ENCODE data around the gene PFN3.
A peak's percentile ranks its signal among the peaks of the same experiment; 100 is the strongest.

Gene PFN3

GRCh38 chr5:177399997-177400868 lies at the start of gene PFN3:
PFN3 (minus strand) TSS chr5:177400661; CDS start chr5:177400576, 85 bp downstream.
- no peak for DNase-seq (ENCODE audit: low read depth in 3 of 3)

- no peak for DNase-seq (ENCODE audit: low read depth in 3 of 3)
Measured at GRCh38 chr5:177449140-177450061, 48.9 kb upstream of the PFN3 start.

GRCh38 chr5:177448244-177448950 lies 47.9 kb upstream of the PFN3 start:
- no peak for DNase-seq (ENCODE audit: low read depth in 3 of 3)

- no peak for DNase-seq (ENCODE audit: low read depth in 3 of 3)
Measured at GRCh38 chr5:177447611-177448243, 47.3 kb upstream of the PFN3 start.

- DNase-seq (ENCODE audit: low read depth in 3 of 3), result peak in 1 of 3 experiments; percentile 46
Measured at GRCh38 chr5:177447066-177447610, 46.7 kb upstream of the PFN3 start.

- peak; percentile 40 to 64 (median 60) for DNase-seq (ENCODE audit: low read depth in 3 of 3)
Measured at GRCh38 chr5:177446200-177447065, 46.0 kb upstream of the PFN3 start, which contains the start of gene PRR7. PRR7 (plus strand) TSS chr5:177446814; CDS start chr5:177455068, 8,254 bp downstream.

GRCh38 chr5:177445917-177446199 lies 45.4 kb upstream of the PFN3 start:
- no peak for DNase-seq (ENCODE audit: low read depth in 3 of 3)

GRCh38 chr5:177445052-177445916 lies 44.8 kb upstream of the PFN3 start:
- DNase-seq (ENCODE audit: low read depth in 3 of 3), result no peak

GRCh38 chr5:177444106-177445051 lies 43.9 kb upstream of the PFN3 start:
- DNase-seq (ENCODE audit: low read depth in 3 of 3), result no peak

GRCh38 chr5:177443144-177443983 lies 42.9 kb upstream of the PFN3 start:
- DNase-seq (ENCODE audit: low read depth in 3 of 3), result no peak

GRCh38 chr5:177442066-177442826 lies 41.8 kb upstream of the PFN3 start:
- no peak for DNase-seq (ENCODE audit: low read depth in 3 of 3)

GRCh38 chr5:177440990-177441780 lies 40.7 kb upstream of the PFN3 start:
- DNase-seq (ENCODE audit: low read depth in 3 of 3), result no peak

GRCh38 chr5:177440211-177440989 lies 39.9 kb upstream of the PFN3 start:
- DNase-seq (ENCODE audit: low read depth in 3 of 3), result peak in 1 of 3 experiments; percentile 35

GRCh38 chr5:177439518-177440053 lies 39.1 kb upstream of the PFN3 start:
- no peak for DNase-seq (ENCODE audit: low read depth in 3 of 3)

Measured in stimulated activated CD4-positive, alpha-beta T cell treated with anti-CD3 and anti-CD28 coated beads, TNF-alpha, amount 100 ng/mL, for 4 hours (primary cell).